Measurements from ENCODE around the gene TMUB2.

The TMUB2 gene

GRCh38 chr17:44229090-44229489 lies 42.3 kb downstream of the TMUB2 start:
- Histone ChIP-seq H3K4ac (ENCODE audit: low read depth in 1 of 2, low read length in 2 of 2) (no peak overlapping the region), H3K18ac (ENCODE audit: low read depth in 1 of 2, low read length in 2 of 2) (no peak overlapping the region), H2BK15ac (ENCODE audit: low read depth, poor library complexity, severe bottlenecking) (no peak overlapping the region), H3K79me1 (replicated peaks; ENCODE audit: low read length, poor library complexity, severe bottlenecking) (no peaks in the 10 kb centered on the region), H2BK120ac (ENCODE audit: low read depth, low read length) (no peak overlapping the region), H2AK5ac (ENCODE audit: low read length, severe bottlenecking) (no peak overlapping the region), H2BK12ac (ENCODE audit: low read length in 2 of 2) (no peak overlapping the region), H3K4me3 (ENCODE audit: insufficient read depth in 1 of 2, low read depth in 1 of 2, low read length in 2 of 2) (no peak overlapping the region), H3K27ac (ENCODE audit: low read length, poor library complexity, severe bottlenecking) (no peak overlapping the region), H3K9me3 (ENCODE audit: control insufficient read depth, low read length) (no peaks in the 10 kb centered on the region), H3K27me3 (ENCODE audit: control insufficient read depth in 1 of 2, insufficient read depth in 1 of 2, low read length in 2 of 2) (peaks cover 0 to 6% of the 10 kb centered on the region in 2 experiments), H3K9ac (ENCODE audit: low read length) (no peak overlapping the region), H3K23ac (ENCODE audit: low read length in 2 of 2) (no peak overlapping the region), H4K91ac (ENCODE audit: low read length) (no peak overlapping the region), H3K36me3 (ENCODE audit: control insufficient read depth in 1 of 2, insufficient read depth in 2 of 2, low read depth in 1 of 2, low read length in 2 of 2) (no peaks in the 10 kb centered on the region), H3K4me1 (ENCODE audit: control insufficient read depth, insufficient read depth, low read depth, low read length) (peaks cover 8% of the 10 kb centered on the region), H3K4me2 (ENCODE audit: low read length, poor library complexity, severe bottlenecking) (no peak overlapping the region), H4K8ac (ENCODE audit: low read length) (no peak overlapping the region), H2BK5ac (ENCODE audit: low read depth, low read length, poor library complexity, severe bottlenecking) (no peak overlapping the region), H3K14ac (ENCODE audit: low read length in 2 of 2) (no peak overlapping the region), H2AFZ (ENCODE audit: low read depth, low read length) (no peak overlapping the region)
- no peak for DNase-seq
- 92% methylated on average over 6 of the region's 6 CpGs for WGBS

- H3K4me1 ChIP-seq (ENCODE audit: control insufficient read depth, insufficient read depth, low read depth, low read length): peaks cover 14% of the 10 kb centered on the region
- WGBS: 68% methylated on average over 9 of the region's 9 CpGs
Observed at GRCh38 chr17:44230140-44230539, 43.4 kb downstream of the TMUB2 start.

GRCh38 chr17:44232061-44232460 lies 45.3 kb downstream of the TMUB2 start:
- Histone ChIP-seq H3K27me3 (ENCODE audit: control insufficient read depth in 1 of 2, insufficient read depth in 1 of 2, low read length in 2 of 2) (peaks cover 0 to 6% of the 10 kb centered on the region in 2 experiments), H4K8ac (ENCODE audit: low read length) (no peak overlapping the region), H3K4me2 (ENCODE audit: low read length, poor library complexity, severe bottlenecking) (no peak overlapping the region), H3K9ac (ENCODE audit: low read length) (no peak overlapping the region), H3K23ac (ENCODE audit: low read length in 2 of 2) (no peak overlapping the region), H2BK15ac (ENCODE audit: low read depth, poor library complexity, severe bottlenecking) (no peak overlapping the region), H3K14ac (ENCODE audit: low read length in 2 of 2) (no peak overlapping the region), H2AFZ (ENCODE audit: low read depth, low read length) (no peak overlapping the region), H3K9me3 (ENCODE audit: control insufficient read depth, low read length) (no peaks in the 10 kb centered on the region), H2BK120ac (ENCODE audit: low read depth, low read length) (no peak overlapping the region), H3K18ac (ENCODE audit: low read depth in 1 of 2, low read length in 2 of 2) (no peak overlapping the region), H2AK5ac (ENCODE audit: low read length, severe bottlenecking) (no peak overlapping the region), H3K79me1 (replicated peaks; ENCODE audit: low read length, poor library complexity, severe bottlenecking) (no peaks in the 10 kb centered on the region), H3K4ac (ENCODE audit: low read depth in 1 of 2, low read length in 2 of 2) (no peak overlapping the region), H2BK12ac (ENCODE audit: low read length in 2 of 2) (no peak overlapping the region), H3K4me1 (ENCODE audit: control insufficient read depth, insufficient read depth, low read depth, low read length) (peaks cover 20% of the 10 kb centered on the region), H3K27ac (ENCODE audit: low read length, poor library complexity, severe bottlenecking) (no peak overlapping the region), H4K91ac (ENCODE audit: low read length) (no peak overlapping the region), H3K36me3 (ENCODE audit: control insufficient read depth in 1 of 2, insufficient read depth in 2 of 2, low read depth in 1 of 2, low read length in 2 of 2) (no peaks in the 10 kb centered on the region), H3K4me3 (ENCODE audit: insufficient read depth in 1 of 2, low read depth in 1 of 2, low read length in 2 of 2) (no peak overlapping the region), H2BK5ac (ENCODE audit: low read depth, low read length, poor library complexity, severe bottlenecking) (no peak overlapping the region)
- 93% methylated on average over 6 of the region's 7 CpGs for WGBS
- no peak for DNase-seq

More at GRCh38 chr17:44230140-44230539, 43.4 kb downstream of the TMUB2 start:
- Histone ChIP-seq H2BK5ac (ENCODE audit: low read depth, low read length, poor library complexity, severe bottlenecking) (no peak overlapping the region), H3K23ac (ENCODE audit: low read length in 2 of 2) (no peak overlapping the region), H2AK5ac (ENCODE audit: low read length, severe bottlenecking) (no peak overlapping the region), H2AFZ (ENCODE audit: low read depth, low read length) (no peak overlapping the region), H3K36me3 (ENCODE audit: control insufficient read depth in 1 of 2, insufficient read depth in 2 of 2, low read depth in 1 of 2, low read length in 2 of 2) (no peaks in the 10 kb centered on the region), H3K9me3 (ENCODE audit: control insufficient read depth, low read length) (no peaks in the 10 kb centered on the region), H3K79me1 (replicated peaks; ENCODE audit: low read length, poor library complexity, severe bottlenecking) (no peaks in the 10 kb centered on the region), H3K4me2 (ENCODE audit: low read length, poor library complexity, severe bottlenecking) (no peak overlapping the region), H3K14ac (ENCODE audit: low read length in 2 of 2) (no peak overlapping the region), H3K4me3 (ENCODE audit: insufficient read depth in 1 of 2, low read depth in 1 of 2, low read length in 2 of 2) (no peak overlapping the region), H3K27ac (ENCODE audit: low read length, poor library complexity, severe bottlenecking) (no peak overlapping the region), H3K27me3 (ENCODE audit: control insufficient read depth in 1 of 2, insufficient read depth in 1 of 2, low read length in 2 of 2) (peaks cover 0 to 6% of the 10 kb centered on the region in 2 experiments), H3K9ac (ENCODE audit: low read length) (no peak overlapping the region), H3K18ac (ENCODE audit: low read depth in 1 of 2, low read length in 2 of 2) (no peak overlapping the region), H3K4ac (ENCODE audit: low read depth in 1 of 2, low read length in 2 of 2) (no peak overlapping the region), H2BK12ac (ENCODE audit: low read length in 2 of 2) (no peak overlapping the region), H4K91ac (ENCODE audit: low read length) (no peak overlapping the region), H2BK120ac (ENCODE audit: low read depth, low read length) (no peak overlapping the region), H4K8ac (ENCODE audit: low read length) (no peak overlapping the region), H2BK15ac (ENCODE audit: low read depth, poor library complexity, severe bottlenecking) (no peak overlapping the region)
- DNase-seq: no peak

- no peaks in the 10 kb centered on the region for H3K9me3 ChIP-seq (ENCODE audit: control insufficient read depth, low read length)
- H3K18ac ChIP-seq (ENCODE audit: low read depth in 1 of 2, low read length in 2 of 2): no peak overlapping the region
- no peak overlapping the region for H2AFZ ChIP-seq (ENCODE audit: low read depth, low read length)
- DNase-seq: no peak
- no peaks in the 10 kb centered on the region for H3K79me1 ChIP-seq (replicated peaks; ENCODE audit: low read length, poor library complexity, severe bottlenecking)
- H2BK12ac ChIP-seq (ENCODE audit: low read length in 2 of 2): no peak overlapping the region
- H3K27ac ChIP-seq (ENCODE audit: low read length, poor library complexity, severe bottlenecking): no peak overlapping the region
- H3K4me3 ChIP-seq (ENCODE audit: insufficient read depth in 1 of 2, low read depth in 1 of 2, low read length in 2 of 2): no peak overlapping the region
- no peak overlapping the region for H3K4me2 ChIP-seq (ENCODE audit: low read length, poor library complexity, severe bottlenecking)
- no peak overlapping the region for H3K23ac ChIP-seq (ENCODE audit: low read length in 2 of 2)
- no peak overlapping the region for H3K14ac ChIP-seq (ENCODE audit: low read length in 2 of 2)
- no peak overlapping the region for H2BK5ac ChIP-seq (ENCODE audit: low read depth, low read length, poor library complexity, severe bottlenecking)
- no peak overlapping the region for H2BK120ac ChIP-seq (ENCODE audit: low read depth, low read length)
- no peak overlapping the region for H4K91ac ChIP-seq (ENCODE audit: low read length)
- H2BK15ac ChIP-seq (ENCODE audit: low read depth, poor library complexity, severe bottlenecking): no peak overlapping the region
- peaks cover 20% of the 10 kb centered on the region for H3K4me1 ChIP-seq (ENCODE audit: control insufficient read depth, insufficient read depth, low read depth, low read length)
- peaks cover 0 to 6% of the 10 kb centered on the region in 2 experiments for H3K27me3 ChIP-seq (ENCODE audit: control insufficient read depth in 1 of 2, insufficient read depth in 1 of 2, low read length in 2 of 2)
- WGBS: 59% methylated on average over 3 of the region's 5 CpGs
- no peak overlapping the region for H2AK5ac ChIP-seq (ENCODE audit: low read length, severe bottlenecking)
- H4K8ac ChIP-seq (ENCODE audit: low read length): no peak overlapping the region
- H3K4ac ChIP-seq (ENCODE audit: low read depth in 1 of 2, low read length in 2 of 2): no peak overlapping the region
- no peak overlapping the region for H3K9ac ChIP-seq (ENCODE audit: low read length)
- no peaks in the 10 kb centered on the region for H3K36me3 ChIP-seq (ENCODE audit: control insufficient read depth in 1 of 2, insufficient read depth in 2 of 2, low read depth in 1 of 2, low read length in 2 of 2)
Observed at GRCh38 chr17:44233582-44233981, 46.8 kb downstream of the TMUB2 start.

All from mesenchymal stem cell (in vitro differentiated cells and primary cell).